NCI-H1930 (cell line): ENCODE data around the gene NBEAL2.

ENCODE experiments used
- DNase-seq, 2 experiments: peaks; one replicate each; lab custom pipeline; 2025; lab: John Stamatoyannopoulos, UW

NBEAL2 gene

DNA sequence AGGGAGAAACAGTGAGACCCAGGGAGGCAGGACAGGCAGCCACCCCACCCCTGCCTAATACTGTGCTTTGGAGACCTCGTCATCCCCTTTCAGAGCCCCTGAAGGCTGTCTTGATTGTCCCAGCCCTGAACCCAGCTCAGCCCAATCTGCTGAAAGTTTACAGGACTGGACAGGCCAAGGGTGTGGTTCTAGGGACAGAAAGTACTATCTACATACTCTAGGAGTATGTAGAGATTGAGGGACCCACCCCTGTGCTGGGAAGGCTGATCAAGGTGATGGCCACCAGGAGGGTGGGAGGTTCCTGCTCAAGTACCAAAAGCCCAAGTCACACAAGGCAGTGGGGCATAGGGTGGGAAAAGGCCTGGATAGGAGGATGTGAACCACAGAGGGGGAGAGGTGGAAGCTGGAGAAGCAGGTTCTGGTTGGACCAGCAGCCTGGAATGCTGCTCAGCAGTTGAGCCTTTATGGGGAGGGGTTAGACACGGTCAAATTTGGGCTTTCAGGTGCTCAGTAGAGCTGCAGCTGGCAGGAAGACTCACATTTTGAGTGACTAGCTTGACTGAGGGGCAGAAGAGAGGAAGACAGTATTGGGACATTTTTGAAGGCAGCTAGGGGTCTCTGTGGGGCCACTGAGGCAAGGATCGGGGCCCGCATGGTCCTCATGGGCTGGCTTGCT, 6.7 kb downstream of the NBEAL2 start:
- no peak for DNase-seq

DNA sequence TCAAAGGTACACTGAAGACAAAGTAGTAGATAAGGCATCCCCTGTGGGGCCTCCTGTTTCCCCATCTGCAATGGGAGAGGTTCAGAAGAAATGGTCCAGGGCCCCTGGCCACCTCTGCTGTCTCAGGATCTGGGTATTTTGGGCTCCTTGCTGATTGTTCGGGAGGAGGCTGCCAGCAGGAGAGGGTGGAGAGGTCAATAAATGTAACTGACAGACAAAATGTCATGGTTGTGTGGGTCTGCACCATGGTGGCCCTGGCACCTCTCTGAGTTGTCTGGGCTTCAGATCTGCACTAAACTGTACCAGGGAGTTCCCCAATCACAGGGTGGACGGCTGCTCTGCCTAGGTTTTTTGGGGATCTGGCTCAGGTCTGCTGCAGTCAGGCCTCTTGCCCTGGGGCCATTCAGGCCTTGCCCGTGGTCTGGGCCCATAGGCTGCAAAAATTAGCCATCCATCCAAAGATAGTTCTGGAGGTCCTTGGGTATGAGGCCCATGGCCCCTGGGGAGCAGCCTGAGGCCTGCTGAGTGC, 7.4 kb downstream of the NBEAL2 start:
- no peak for DNase-seq

DNA sequence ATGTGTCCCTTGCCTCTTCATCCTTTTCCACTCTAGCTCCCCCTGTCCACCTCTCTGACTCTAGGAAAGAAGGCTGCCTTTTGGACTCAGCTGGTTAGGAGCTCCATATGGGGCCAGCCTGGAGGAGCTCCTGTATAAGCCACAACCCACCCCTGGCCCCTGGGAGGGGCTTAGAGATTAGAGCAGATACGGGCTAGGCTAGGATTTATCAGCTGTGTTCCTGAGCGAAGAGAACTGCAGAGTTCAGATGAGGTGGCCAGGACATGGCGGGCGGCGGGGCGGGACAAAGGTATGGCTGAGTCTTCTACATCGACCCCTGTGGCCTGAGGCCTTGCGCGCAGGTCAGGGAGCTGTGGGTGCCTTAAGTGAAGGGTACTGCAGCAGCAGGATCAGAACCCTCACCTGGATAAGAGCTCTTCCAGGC, 7.9 kb downstream of the NBEAL2 start:
- no peak for DNase-seq

GRCh38 chr3:46987743-46988401, 8.4 kb downstream of the NBEAL2 start:
- no peak for DNase-seq

- DNase-seq, result no peak
Observed at GRCh38 chr3:46988616-46989015, 9.2 kb downstream of the NBEAL2 start.

DNA sequence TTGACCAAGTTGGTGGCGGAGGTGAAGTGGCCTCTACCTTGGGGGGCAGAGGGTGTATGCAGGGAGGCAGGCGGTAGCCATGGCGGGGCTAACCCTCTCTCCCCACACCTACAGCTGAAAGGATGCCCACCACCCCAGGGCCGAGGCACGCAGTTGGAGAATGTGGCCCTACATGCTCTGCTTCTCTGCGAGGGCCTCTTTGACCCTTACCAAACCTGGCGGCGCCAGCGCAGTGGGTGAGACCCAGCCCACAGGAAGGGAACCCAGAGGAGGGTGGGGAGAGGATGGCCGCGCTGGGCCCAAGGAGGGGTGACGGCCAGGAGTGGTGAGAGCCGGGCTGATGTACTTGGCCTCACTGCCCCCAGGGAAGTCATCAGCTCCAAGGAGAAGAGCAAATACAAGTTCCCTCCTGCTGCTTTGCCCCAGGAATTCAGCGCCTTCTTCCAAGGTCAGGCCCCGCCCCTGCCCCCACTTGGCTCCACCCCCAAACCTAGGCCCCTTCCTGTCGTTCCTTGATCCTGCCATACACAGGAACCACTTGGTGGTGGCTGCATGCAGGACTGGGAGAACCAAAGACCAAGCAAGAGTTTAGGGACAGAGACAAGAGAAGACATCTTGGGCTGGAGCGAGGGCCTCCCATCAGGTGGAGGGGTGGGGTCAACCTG, 9.8 kb downstream of the NBEAL2 start:
- no peak for DNase-seq

- DNase-seq, result no peak
Observed at GRCh38 chr3:46990573-46991374, 11.3 kb downstream of the NBEAL2 start.

GRCh38 chr3:46991406-46992165, 12.1 kb downstream of the NBEAL2 start:
- DNase-seq, result no peak

- DNase-seq, result no peak
Observed at GRCh38 chr3:46992231-46992630, 12.8 kb downstream of the NBEAL2 start.

DNA sequence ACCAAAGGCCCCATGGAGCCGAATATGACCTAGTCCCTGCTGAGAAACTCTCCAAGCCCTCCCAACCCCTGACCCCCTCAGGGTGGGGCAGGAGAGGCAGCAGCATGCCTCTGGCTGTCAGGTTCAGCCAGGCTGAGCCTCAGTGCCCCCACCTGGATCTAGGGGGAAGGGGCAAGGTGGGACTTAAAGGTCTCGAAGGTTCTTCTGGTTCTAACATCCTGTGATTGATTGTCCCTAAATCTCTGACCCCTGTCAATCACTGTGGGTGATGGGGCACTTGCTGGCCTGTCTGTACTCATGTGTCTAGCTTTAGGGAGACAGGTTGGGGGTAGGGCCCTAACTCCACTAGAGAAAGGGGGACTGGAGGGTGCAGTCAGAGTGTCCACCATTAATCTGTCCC, 13.8 kb downstream of the NBEAL2 start:
- no peak for DNase-seq

DNA sequence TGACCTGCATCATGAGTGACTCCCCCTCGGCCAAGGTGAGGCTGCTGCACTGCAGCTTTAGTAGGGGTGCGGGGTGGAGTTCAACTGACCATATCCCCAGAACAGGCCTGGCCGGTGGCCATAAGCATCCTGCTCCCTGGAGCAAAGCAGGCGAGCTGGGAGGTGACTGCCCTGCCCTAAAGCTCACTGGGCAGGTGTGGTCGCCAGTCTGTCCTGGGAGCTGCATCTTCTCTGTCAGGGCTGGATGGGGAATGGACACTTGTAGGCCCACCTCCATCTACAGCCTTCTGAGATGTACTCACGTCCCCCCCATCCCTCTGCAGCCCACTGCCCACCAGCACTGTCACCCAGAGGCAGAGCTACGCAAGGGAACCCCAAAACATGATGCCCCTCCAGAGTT, 14.5 kb downstream of the NBEAL2 start:
- DNase-seq, result no peak

- no peak for DNase-seq
Observed at GRCh38 chr3:46994801-46995731, 15.6 kb downstream of the NBEAL2 start.

- no peak for DNase-seq
Observed at GRCh38 chr3:46995901-46996562, 16.6 kb downstream of the NBEAL2 start.

DNA sequence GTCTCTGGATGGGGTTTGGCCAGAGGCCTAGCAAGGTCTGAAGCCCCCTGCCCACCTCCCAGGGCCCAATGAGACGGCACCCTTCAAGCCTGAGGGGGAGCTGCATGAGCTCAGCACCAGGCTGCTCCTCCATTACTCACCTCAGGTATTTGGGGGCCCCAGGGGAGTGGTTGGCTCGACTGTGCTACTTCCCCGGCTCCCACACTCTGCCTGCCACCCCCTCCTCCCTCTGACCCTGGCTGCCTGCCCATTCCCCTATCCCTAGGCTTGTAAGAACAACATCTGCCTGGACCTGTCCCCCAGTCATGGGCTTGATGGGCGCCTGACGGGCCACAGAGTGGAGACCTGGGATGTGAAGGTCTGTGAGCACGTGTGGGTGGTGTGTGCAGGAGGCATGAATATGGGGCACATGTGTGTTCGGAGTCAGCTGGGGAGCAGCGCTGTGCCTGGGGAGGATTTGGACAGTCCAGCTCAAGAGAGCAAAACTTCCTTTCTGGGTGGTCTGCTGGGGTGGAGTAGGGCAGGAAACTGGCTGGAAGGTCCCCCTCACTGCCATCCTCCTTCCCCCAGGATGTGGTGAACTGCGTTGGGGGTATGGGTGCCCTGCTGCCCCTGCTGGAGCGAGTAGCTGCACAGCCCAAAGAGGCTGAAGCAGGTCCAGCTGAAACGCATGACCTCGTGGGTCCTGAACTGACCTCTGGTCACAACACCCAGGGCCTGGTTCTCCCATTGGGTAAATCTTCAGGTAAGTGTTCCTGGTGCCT, 17.4 kb downstream of the NBEAL2 start:
- no peak for DNase-seq

GRCh38 chr3:46997453-46998091, 18.1 kb downstream of the NBEAL2 start:
- DNase-seq, result no peak

DNA sequence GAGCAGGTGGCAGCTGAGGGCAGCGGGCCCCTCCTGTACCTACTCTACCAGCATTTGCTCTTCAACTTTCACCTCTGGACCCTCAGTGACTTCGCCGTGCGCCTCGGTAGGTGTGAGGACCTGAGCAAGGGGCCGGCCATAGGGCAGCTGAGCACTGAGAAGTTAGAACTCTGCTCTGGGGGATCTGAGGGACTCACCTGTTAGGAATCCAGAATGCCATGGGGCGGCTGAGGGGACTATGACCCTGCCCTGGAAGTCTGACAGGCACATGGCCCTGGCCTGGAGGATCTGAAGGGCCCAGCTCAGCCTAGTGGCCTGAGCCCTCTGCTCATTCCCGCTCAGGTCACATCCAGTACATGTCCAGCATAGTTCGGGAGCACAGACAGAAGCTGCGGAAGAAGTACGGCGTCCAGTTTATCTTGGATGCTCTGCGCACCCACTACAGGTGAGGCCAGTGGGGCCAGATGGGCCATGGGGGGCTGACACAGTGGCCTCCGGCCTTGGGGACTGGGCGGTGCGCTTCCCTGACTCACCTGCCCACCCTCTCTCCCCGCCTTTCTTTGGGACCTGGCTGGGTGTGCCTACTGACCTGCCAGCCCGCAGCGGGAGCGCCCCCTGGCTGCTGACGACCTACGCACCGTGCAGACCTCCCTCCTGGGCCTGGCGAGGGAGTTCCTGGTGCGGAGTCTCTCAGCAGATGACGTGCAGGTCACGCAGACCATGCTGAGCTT, 18.8 kb downstream of the NBEAL2 start:
- no peak for DNase-seq

- no peak for DNase-seq
Observed at GRCh38 chr3:46998852-46999515, 19.5 kb downstream of the NBEAL2 start.
